ENCODE measurements around the gene TBL1Y.

Gene TBL1Y

GRCh38 chrY:6968191-6968590 is 57.7 kb downstream of the TBL1Y start:
- no CpG with 5 or more reads among the region's 1 CpG for WGBS (ENCODE audit: insufficient coverage, insufficient read length)
- no peak for DNase-seq (ENCODE audit: low read depth, low spot score)
- H3K4me1 ChIP-seq (ENCODE audit: control insufficient read depth, insufficient read depth, low read length), result no peaks in the 10 kb centered on the region; the same call in 1 of the 2 replicates
- no peak overlapping the region for H3K4me3 ChIP-seq (ENCODE audit: low read length)
- H3K36me3 ChIP-seq (ENCODE audit: control insufficient read depth, insufficient read depth, low read length), result no peaks in the 10 kb centered on the region
- no peak overlapping the region for H3K27ac ChIP-seq (ENCODE audit: low read length)
- H3K9me3 ChIP-seq (ENCODE audit: control insufficient read depth, insufficient read depth, low read length), result no peaks in the 10 kb centered on the region
- no peaks in the 10 kb centered on the region for H3K27me3 ChIP-seq (ENCODE audit: control insufficient read depth, insufficient read depth, low read length)

- Histone ChIP-seq H3K4me3 (ENCODE audit: low read length) (no peak overlapping the region), H3K9me3 (ENCODE audit: control insufficient read depth, insufficient read depth, low read length) (no peaks in the 10 kb centered on the region), H3K27me3 (ENCODE audit: control insufficient read depth, insufficient read depth, low read length) (no peaks in the 10 kb centered on the region), H3K27ac (ENCODE audit: low read length) (no peak overlapping the region), H3K4me1 (ENCODE audit: control insufficient read depth, insufficient read depth, low read length) (no peaks in the 10 kb centered on the region; the same call in 1 of the 2 replicates), H3K36me3 (ENCODE audit: control insufficient read depth, insufficient read depth, low read length) (no peaks in the 10 kb centered on the region)
- WGBS (ENCODE audit: insufficient coverage, insufficient read length), result no CpG with 5 or more reads among the region's 4 CpGs
- no peak for DNase-seq (ENCODE audit: low read depth, low spot score)
Observed at GRCh38 chrY:6972271-6972887, 61.9 kb downstream of the TBL1Y start.

- no peaks in the 10 kb centered on the region for H3K9me3 ChIP-seq (ENCODE audit: control insufficient read depth, insufficient read depth, low read length)
- H3K4me1 ChIP-seq (ENCODE audit: control insufficient read depth, insufficient read depth, low read length), result no peaks in the 10 kb centered on the region
- H3K27me3 ChIP-seq (ENCODE audit: control insufficient read depth, insufficient read depth, low read length), result no peaks in the 10 kb centered on the region
- no peak overlapping the region for H3K4me3 ChIP-seq (ENCODE audit: low read length)
- DNase-seq (ENCODE audit: low read depth, low spot score), result no peak
- H3K36me3 ChIP-seq (ENCODE audit: control insufficient read depth, insufficient read depth, low read length), result no peaks in the 10 kb centered on the region
- no CpG with 5 or more reads among the region's 4 CpGs for WGBS (ENCODE audit: insufficient coverage, insufficient read length)
- H3K27ac ChIP-seq (ENCODE audit: low read length), result no peak overlapping the region
Observed at GRCh38 chrY:6974971-6975370, 64.5 kb downstream of the TBL1Y start.

- H3K27me3 ChIP-seq (ENCODE audit: control insufficient read depth, insufficient read depth, low read length), result no peaks in the 10 kb centered on the region
- no peaks in the 10 kb centered on the region for H3K4me1 ChIP-seq (ENCODE audit: control insufficient read depth, insufficient read depth, low read length)
- no peaks in the 10 kb centered on the region for H3K36me3 ChIP-seq (ENCODE audit: control insufficient read depth, insufficient read depth, low read length)
- no peak overlapping the region for H3K27ac ChIP-seq (ENCODE audit: low read length)
- no peak for DNase-seq (ENCODE audit: low read depth, low spot score)
- no peak overlapping the region for H3K4me3 ChIP-seq (ENCODE audit: low read length)
- H3K9me3 ChIP-seq (ENCODE audit: control insufficient read depth, insufficient read depth, low read length), result no peaks in the 10 kb centered on the region
- no CpG with 5 or more reads among the region's 5 CpGs for WGBS (ENCODE audit: insufficient coverage, insufficient read length)
Observed at GRCh38 chrY:6977783-6978182, 67.3 kb downstream of the TBL1Y start.

- H3K4me1 ChIP-seq (ENCODE audit: control insufficient read depth, insufficient read depth, low read length), result no peaks in the 10 kb centered on the region
- no CpG with 5 or more reads among the region's 3 CpGs for WGBS (ENCODE audit: insufficient coverage, insufficient read length)
- no peak overlapping the region for H3K27ac ChIP-seq (ENCODE audit: low read length)
- no peak overlapping the region for H3K4me3 ChIP-seq (ENCODE audit: low read length)
- no peak for DNase-seq (ENCODE audit: low read depth, low spot score)
- no peaks in the 10 kb centered on the region for H3K36me3 ChIP-seq (ENCODE audit: control insufficient read depth, insufficient read depth, low read length)
- no peaks in the 10 kb centered on the region for H3K27me3 ChIP-seq (ENCODE audit: control insufficient read depth, insufficient read depth, low read length)
- H3K9me3 ChIP-seq (ENCODE audit: control insufficient read depth, insufficient read depth, low read length), result no peaks in the 10 kb centered on the region
Observed at GRCh38 chrY:6983221-6983620, 72.7 kb downstream of the TBL1Y start.

GRCh38 chrY:6987811-6988210 is 77.3 kb downstream of the TBL1Y start:
- no CpG with 5 or more reads among the region's 1 CpG for WGBS (ENCODE audit: insufficient coverage, insufficient read length)
- no peaks in the 10 kb centered on the region for H3K9me3 ChIP-seq (ENCODE audit: control insufficient read depth, insufficient read depth, low read length)
- DNase-seq (ENCODE audit: low read depth, low spot score), result no peak
- no peaks in the 10 kb centered on the region for H3K4me1 ChIP-seq (ENCODE audit: control insufficient read depth, insufficient read depth, low read length)
- H3K4me3 ChIP-seq (ENCODE audit: low read length), result no peak overlapping the region
- H3K27me3 ChIP-seq (ENCODE audit: control insufficient read depth, insufficient read depth, low read length), result no peaks in the 10 kb centered on the region
- no peaks in the 10 kb centered on the region for H3K36me3 ChIP-seq (ENCODE audit: control insufficient read depth, insufficient read depth, low read length)
- no peak overlapping the region for H3K27ac ChIP-seq (ENCODE audit: low read length)

- WGBS (ENCODE audit: insufficient coverage, insufficient read length), result no CpG with 5 or more reads among the region's 6 CpGs
Observed at GRCh38 chrY:6989886-6990620, 79.6 kb downstream of the TBL1Y start.

GRCh38 chrY:6992041-6992440 is 81.5 kb downstream of the TBL1Y start:
- no peak for DNase-seq (ENCODE audit: low read depth, low spot score)

More at GRCh38 chrY:6989886-6990620, 79.6 kb downstream of the TBL1Y start:
- no peak for DNase-seq (ENCODE audit: low read depth, low spot score)
- Histone ChIP-seq H3K4me1 (ENCODE audit: control insufficient read depth, insufficient read depth, low read length) (no peaks in the 10 kb centered on the region), H3K27ac (ENCODE audit: low read length) (no peak overlapping the region), H3K9me3 (ENCODE audit: control insufficient read depth, insufficient read depth, low read length) (no peaks in the 10 kb centered on the region), H3K4me3 (ENCODE audit: low read length) (no peak overlapping the region), H3K27me3 (ENCODE audit: control insufficient read depth, insufficient read depth, low read length) (no peaks in the 10 kb centered on the region), H3K36me3 (ENCODE audit: control insufficient read depth, insufficient read depth, low read length) (no peaks in the 10 kb centered on the region)

GRCh38 chrY:6995987-6996386 is 85.5 kb downstream of the TBL1Y start:
- no peak for DNase-seq (ENCODE audit: low read depth, low spot score)
- no peaks in the 10 kb centered on the region for H3K9me3 ChIP-seq (ENCODE audit: control insufficient read depth, insufficient read depth, low read length)
- H3K27me3 ChIP-seq (ENCODE audit: control insufficient read depth, insufficient read depth, low read length), result no peaks in the 10 kb centered on the region
- H3K36me3 ChIP-seq (ENCODE audit: control insufficient read depth, insufficient read depth, low read length), result no peaks in the 10 kb centered on the region
- WGBS (ENCODE audit: insufficient coverage, insufficient read length), result no CpG with 5 or more reads among the region's 4 CpGs
- no peaks in the 10 kb centered on the region for H3K4me1 ChIP-seq (ENCODE audit: control insufficient read depth, insufficient read depth, low read length)
- H3K27ac ChIP-seq (ENCODE audit: low read length), result no peak overlapping the region
- H3K4me3 ChIP-seq (ENCODE audit: low read length), result no peak overlapping the region

More at GRCh38 chrY:6992041-6992440, 81.5 kb downstream of the TBL1Y start:
- Histone ChIP-seq H3K27ac (ENCODE audit: low read length) (no peak overlapping the region), H3K36me3 (ENCODE audit: control insufficient read depth, insufficient read depth, low read length) (no peaks in the 10 kb centered on the region), H3K4me1 (ENCODE audit: control insufficient read depth, insufficient read depth, low read length) (no peaks in the 10 kb centered on the region), H3K9me3 (ENCODE audit: control insufficient read depth, insufficient read depth, low read length) (no peaks in the 10 kb centered on the region), H3K27me3 (ENCODE audit: control insufficient read depth, insufficient read depth, low read length) (no peaks in the 10 kb centered on the region), H3K4me3 (ENCODE audit: low read length) (no peak overlapping the region)
- no CpG with 5 or more reads among the region's 3 CpGs for WGBS (ENCODE audit: insufficient coverage, insufficient read length)

- no CpG with 5 or more reads among the region's 1 CpG for WGBS (ENCODE audit: insufficient coverage, insufficient read length)
- no peak for DNase-seq (ENCODE audit: low read depth, low spot score)
- Histone ChIP-seq H3K27me3 (ENCODE audit: control insufficient read depth, insufficient read depth, low read length) (no peaks in the 10 kb centered on the region), H3K9me3 (ENCODE audit: control insufficient read depth, insufficient read depth, low read length) (no peaks in the 10 kb centered on the region), H3K27ac (ENCODE audit: low read length) (no peak overlapping the region), H3K4me3 (ENCODE audit: low read length) (no peak overlapping the region), H3K4me1 (ENCODE audit: control insufficient read depth, insufficient read depth, low read length) (no peaks in the 10 kb centered on the region), H3K36me3 (ENCODE audit: control insufficient read depth, insufficient read depth, low read length) (no peaks in the 10 kb centered on the region)
Observed at GRCh38 chrY:6997503-6998066, 87.1 kb downstream of the TBL1Y start.
